ENCODE results near the gene WSB1. TPM values are rescaled to one million over a fixed set of nuclear protein-coding genes. Genes with fewer than 3 reads are reported as not detected.

The WSB1 gene
- polyA plus RNA-seq, 6 donors from 2014 or later, result 188 to 342 (median 263) TPM

DNA sequence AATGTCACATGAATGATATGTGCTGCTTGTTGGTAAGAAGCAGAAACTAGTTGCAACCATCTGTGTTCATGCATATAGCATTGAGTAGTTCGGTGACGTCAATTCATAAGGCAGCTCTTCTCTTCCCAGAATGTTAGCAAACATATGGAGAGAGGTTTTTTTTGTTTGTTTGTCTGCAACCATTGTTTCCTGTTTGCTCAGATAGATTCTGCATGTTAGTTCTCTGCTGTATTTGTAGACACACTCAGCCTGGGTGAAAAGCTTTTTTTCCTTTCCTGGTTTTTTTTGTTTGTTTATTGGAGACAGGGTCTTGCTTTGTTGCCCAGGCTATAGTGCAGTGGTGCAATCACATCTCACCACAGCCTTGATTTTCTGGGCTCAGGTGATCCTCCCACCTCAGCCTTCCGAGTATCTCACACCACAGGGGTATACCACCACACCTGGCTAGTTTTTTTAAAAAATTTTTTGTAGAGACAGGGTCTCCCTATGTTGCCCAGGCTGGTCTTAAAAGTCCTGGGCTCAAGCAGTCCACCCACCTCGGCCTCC is 16.7 kb downstream of the WSB1 start:
- Mint-ChIP-seq H3K27ac (peak overlapping the region in 1 of 6 donors; percentile 92), H3K27me3 (no peaks in the 10 kb centered on the region), H3K9me3 (no peaks in the 10 kb centered on the region), H3K4me3 (no peak overlapping the region), H3K4me1 (peaks cover 0 to 6% (median 3%) of the 10 kb centered on the region in 3 donors), H3K36me3 (peaks cover 16 to 37% of the 10 kb centered on the region in 2 donors)
- no peak for DNase-seq
- ATAC-seq (ENCODE audit: low read depth in 2 of 2), result no peak

DNA sequence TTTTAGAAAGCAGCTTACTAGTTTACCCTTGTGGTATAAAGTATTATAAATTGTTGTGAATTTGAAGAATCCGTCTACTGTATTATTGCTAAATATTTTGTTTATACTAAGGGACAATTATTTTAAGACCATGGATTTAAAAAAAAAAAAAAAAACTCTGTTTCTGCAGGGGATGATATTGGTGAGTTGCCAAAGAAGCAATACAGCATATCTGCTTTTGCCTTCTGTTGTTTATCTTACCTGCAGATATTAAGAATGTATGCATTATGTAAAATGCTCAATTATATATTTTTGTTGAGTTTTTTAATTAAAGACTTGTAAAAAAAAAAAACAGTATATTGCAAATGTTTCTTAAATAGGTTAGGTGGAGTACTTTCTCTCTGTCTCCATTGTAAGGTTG is 19.4 kb downstream of the WSB1 start:
- DNase-seq, result no peak
- peak overlapping the region in 1 of 6 donors; percentile 44 for H3K27ac Mint-ChIP-seq
- H3K4me3 Mint-ChIP-seq, result no peak overlapping the region
- no peak for ATAC-seq (ENCODE audit: low read depth in 2 of 2)
- no peaks in the 10 kb centered on the region for H3K27me3 Mint-ChIP-seq
- H3K36me3 Mint-ChIP-seq, result peaks cover 18 to 41% of the 10 kb centered on the region in 2 donors
- H3K9me3 Mint-ChIP-seq, result no peaks in the 10 kb centered on the region
- no peaks in the 10 kb centered on the region for H3K4me1 Mint-ChIP-seq

DNA sequence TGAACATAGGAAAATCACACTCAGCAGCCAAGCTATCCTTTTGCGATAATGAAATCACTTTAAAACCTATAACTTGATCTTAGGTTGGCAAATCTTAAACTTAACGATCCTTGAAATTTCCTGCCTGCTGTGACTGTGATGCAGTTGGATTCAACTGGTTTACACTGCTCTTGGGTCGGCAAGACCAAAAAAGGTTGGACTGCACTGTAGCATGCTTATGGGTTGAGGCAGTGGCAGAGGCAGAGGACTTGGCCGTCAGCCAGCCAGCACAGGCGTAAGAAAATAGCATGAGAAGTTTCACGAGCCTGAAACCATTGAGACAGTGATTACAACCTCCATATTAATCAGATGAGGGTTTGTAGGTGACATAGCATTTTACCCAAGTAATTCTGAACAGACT is 21.4 kb downstream of the WSB1 start:
- Mint-ChIP-seq H3K27ac (peak overlapping the region in 3 of 6 donors; percentile 29 to 63 (median 30)), H3K4me1 (peaks cover 0 to 9% (median 5%) of the 10 kb centered on the region in 3 donors), H3K9me3 (no peaks in the 10 kb centered on the region), H3K27me3 (no peaks in the 10 kb centered on the region), H3K4me3 (no peak overlapping the region), H3K36me3 (peaks cover 18 to 37% of the 10 kb centered on the region in 2 donors)
- no peak for ATAC-seq (ENCODE audit: low read depth in 2 of 2)
- DNase-seq, result no peak

DNA sequence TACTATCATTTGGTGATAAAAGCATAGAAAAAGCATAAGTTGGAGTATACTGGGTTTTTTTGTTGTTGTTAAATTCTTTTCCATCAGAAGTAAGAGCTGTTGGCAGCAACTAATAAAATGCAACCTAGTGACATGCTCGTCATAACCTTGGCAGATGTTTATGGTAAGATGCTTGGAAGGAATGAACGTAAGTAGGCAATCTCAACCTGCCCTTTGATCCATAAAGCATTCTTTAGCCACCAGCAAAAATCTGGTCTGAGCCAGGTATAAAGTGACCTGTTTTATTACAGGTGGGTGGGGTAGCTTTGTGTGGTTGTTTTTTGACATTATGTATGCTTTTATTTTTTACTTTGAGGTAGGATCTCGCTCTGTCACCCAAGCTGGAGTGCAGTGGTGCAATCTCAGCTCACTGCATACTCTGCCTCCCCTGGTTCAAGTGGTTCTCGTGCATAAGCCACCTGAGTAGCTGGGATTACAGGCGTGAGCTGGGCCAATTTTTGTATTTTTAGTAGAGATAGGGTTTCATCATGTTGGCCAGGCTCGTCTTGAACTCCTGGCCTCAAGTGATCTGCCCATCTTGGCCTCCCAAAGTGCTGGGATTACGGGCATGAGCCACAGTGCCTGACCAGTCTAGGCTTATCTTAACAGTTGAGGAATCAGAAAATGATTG is 22.0 kb downstream of the WSB1 start:
- no peaks in the 10 kb centered on the region for H3K9me3 Mint-ChIP-seq
- H3K27me3 Mint-ChIP-seq, result no peaks in the 10 kb centered on the region
- no peak overlapping the region for H3K4me3 Mint-ChIP-seq
- peaks cover 3 to 11% (median 5%) of the 10 kb centered on the region in 3 donors for H3K4me1 Mint-ChIP-seq
- peaks cover 14 to 31% of the 10 kb centered on the region in 2 donors for H3K36me3 Mint-ChIP-seq
- DNase-seq, result no peak
- no peak for ATAC-seq (ENCODE audit: low read depth in 2 of 2)
- peak overlapping the region in 1 of 6 donors; percentile 47 for H3K27ac Mint-ChIP-seq

DNA sequence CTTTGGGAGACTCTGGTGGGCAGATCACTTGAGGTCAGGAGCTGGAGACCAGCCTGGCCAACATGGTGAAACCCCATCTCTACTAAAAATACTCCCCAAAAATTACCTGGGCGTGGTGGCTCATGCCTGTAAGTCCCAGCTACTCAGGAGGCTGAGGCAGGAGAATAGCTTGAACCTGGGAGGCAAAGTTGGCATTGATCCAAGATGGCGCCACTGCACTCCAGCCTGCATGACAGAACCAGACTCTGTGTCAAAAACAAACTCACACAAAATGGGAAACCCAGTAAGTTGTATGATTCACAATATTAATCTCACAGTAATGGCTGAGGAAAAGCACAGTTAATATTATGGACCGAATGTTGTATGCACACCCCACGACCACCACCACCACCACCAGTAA is 24.3 kb downstream of the WSB1 start:
- peak overlapping the region in 2 of 6 donors; percentile 14 to 59 for H3K27ac Mint-ChIP-seq
- H3K27me3 Mint-ChIP-seq, result no peaks in the 10 kb centered on the region
- no peak overlapping the region for H3K4me3 Mint-ChIP-seq
- no peaks in the 10 kb centered on the region for H3K9me3 Mint-ChIP-seq
- ATAC-seq (ENCODE audit: low read depth in 2 of 2), result no peak
- peaks cover 3 to 11% (median 6%) of the 10 kb centered on the region in 3 donors for H3K4me1 Mint-ChIP-seq
- peaks cover 13 to 27% of the 10 kb centered on the region in 2 donors for H3K36me3 Mint-ChIP-seq
- DNase-seq, result no peak

DNA sequence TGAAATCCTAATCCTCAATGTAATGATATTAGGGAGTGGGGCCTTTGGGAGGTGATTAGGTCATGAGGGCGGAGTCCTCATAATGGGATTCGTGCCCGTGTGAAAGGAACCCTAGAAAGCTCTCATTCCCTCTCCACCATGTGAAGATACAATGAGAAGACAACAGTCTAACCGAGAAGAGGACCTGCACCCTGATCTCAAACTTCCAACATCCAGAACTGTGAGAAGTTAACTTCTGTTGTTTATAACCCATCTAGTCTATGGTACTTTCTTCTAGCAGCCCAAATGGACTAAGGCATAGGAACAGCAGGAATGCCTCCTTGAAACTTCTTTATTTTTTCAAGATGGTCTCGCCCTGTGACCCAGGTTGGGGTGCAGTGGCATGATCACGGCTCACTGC is 24.7 kb downstream of the WSB1 start:
- no peak overlapping the region for H3K4me3 Mint-ChIP-seq
- H3K27ac Mint-ChIP-seq, result peak overlapping the region in 3 of 6 donors; percentile 22 to 59 (median 49)
- peaks cover 13 to 23% of the 10 kb centered on the region in 2 donors for H3K36me3 Mint-ChIP-seq
- no peaks in the 10 kb centered on the region for H3K27me3 Mint-ChIP-seq
- DNase-seq (no peak), ATAC-seq (ENCODE audit: low read depth in 2 of 2) (no peak)
- H3K4me1 Mint-ChIP-seq, result peaks cover 3 to 11% (median 9%) of the 10 kb centered on the region in 3 donors
- H3K9me3 Mint-ChIP-seq, result no peaks in the 10 kb centered on the region

DNA sequence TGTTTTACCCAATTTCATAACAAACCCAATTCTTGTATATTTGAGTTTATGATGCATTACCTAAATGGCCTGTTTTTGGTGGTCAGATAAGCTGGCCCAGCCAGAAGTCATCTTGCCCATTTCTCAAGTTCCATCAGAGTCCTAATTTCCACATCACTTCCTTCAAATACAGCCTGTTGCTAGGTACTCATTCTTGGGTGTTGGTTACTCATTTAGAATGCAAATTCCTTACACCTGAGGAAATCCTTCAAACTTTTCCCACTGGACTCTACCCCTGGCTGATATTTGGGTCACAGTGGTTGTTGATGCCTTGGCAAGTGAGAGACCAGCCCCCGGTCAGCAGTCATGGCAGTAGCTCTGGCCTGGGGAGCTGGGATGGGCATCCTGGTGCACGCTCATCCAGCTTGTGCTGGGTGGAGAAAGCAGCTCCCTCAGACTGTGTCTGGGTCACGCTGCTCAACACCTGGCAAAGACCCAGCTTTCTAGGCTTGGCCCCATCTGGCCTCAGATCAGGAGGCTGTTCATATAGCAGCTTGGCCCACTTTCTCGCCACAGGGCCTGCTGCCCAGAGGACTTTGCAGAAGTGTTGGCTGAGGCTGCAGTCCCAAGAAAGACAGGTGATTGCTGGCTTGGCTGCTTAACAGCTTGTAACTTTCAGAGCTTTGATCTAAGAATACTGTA is 25.8 kb downstream of the WSB1 start:
- Mint-ChIP-seq H3K4me1 (peaks cover 3 to 11% (median 9%) of the 10 kb centered on the region in 3 donors), H3K4me3 (no peak overlapping the region), H3K27me3 (no peaks in the 10 kb centered on the region), H3K27ac (peak overlapping the region; percentile 34 to 90 (median 64)), H3K9me3 (no peaks in the 10 kb centered on the region), H3K36me3 (peaks cover 11 to 18% of the 10 kb centered on the region in 2 donors)
- no peak for DNase-seq
- no peak for ATAC-seq (ENCODE audit: low read depth in 2 of 2)

DNA sequence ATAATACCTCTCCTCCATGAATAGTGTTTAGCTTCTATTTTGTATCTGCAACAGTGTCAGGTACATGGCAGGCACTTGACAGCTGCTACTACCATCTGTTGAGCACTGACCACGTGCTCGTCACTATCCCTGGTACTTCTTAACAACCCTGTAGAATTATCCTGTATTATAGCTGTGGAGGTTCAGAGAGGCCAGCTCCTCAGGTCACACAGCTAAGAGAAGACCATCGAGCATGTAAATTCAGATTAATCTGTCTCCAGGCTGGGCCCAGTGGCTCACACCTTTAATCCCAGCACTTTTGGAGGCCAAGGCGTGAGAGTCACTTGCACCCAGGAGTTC is 26.3 kb downstream of the WSB1 start:
- H3K4me1 Mint-ChIP-seq, result peaks cover 3 to 11% (median 9%) of the 10 kb centered on the region in 3 donors
- no peaks in the 10 kb centered on the region for H3K27me3 Mint-ChIP-seq
- peaks cover 6 to 13% of the 10 kb centered on the region in 2 donors for H3K36me3 Mint-ChIP-seq
- DNase-seq (no peak), ATAC-seq (ENCODE audit: low read depth in 2 of 2) (no peak)
- H3K9me3 Mint-ChIP-seq, result no peaks in the 10 kb centered on the region
- peak overlapping the region in 2 of 6 donors; percentile 50 to 53 for H3K27ac Mint-ChIP-seq
- H3K4me3 Mint-ChIP-seq, result no peak overlapping the region

DNA sequence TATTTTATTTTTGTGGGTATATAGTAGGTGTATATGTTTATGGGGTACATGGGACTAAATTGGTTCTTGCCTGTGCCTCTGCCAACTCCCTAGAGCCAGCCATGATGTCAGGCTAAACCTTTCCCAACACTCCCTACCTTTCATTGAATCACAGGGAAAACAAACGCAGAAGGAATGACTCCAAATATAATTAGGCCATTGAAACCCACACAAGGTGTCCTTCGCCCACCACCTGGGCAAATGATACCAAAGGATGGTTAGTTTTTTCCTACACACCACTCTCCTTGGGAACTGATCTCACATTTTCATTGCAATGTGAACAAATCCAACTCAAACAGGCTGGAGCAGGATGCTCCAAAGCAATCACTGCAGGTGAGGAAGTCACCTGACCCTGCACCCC is 27.5 kb downstream of the WSB1 start:
- H3K27ac Mint-ChIP-seq, result no peak overlapping the region

DNA sequence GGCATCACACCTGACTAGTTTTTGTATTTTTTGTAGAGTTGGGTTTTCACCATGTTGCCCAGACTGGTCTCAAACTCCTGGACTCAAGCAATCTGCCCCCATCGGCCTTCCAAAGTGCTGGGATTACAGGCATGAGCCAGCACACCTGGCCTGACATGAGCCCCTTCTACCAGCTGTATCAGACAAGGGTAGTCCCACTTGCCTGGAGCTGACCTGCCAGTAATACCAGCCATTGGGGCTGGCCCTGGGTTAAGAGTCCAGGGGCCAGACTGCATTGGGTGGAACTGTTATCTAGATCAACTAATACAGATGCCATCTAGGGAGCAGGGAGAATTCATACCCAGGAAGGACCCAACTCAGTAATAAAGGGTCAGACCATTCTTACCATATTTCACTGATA is 28.1 kb downstream of the WSB1 start:
- no peaks in the 10 kb centered on the region for H3K9me3 Mint-ChIP-seq
- no peak overlapping the region for H3K4me3 Mint-ChIP-seq
- no peaks in the 10 kb centered on the region for H3K36me3 Mint-ChIP-seq
- ATAC-seq (ENCODE audit: low read depth in 2 of 2) (no peak), DNase-seq (no peak)
- H3K27me3 Mint-ChIP-seq, result no peaks in the 10 kb centered on the region
- no peak overlapping the region for H3K27ac Mint-ChIP-seq
- peaks cover 3 to 11% (median 9%) of the 10 kb centered on the region in 3 donors for H3K4me1 Mint-ChIP-seq

More for the DNA sequence above, 27.5 kb downstream of the WSB1 start:
- Mint-ChIP-seq H3K4me3 (no peak overlapping the region), H3K9me3 (no peaks in the 10 kb centered on the region), H3K4me1 (peaks cover 3 to 11% (median 9%) of the 10 kb centered on the region in 3 donors), H3K36me3 (peaks cover 0 to 6% of the 10 kb centered on the region in 2 donors), H3K27me3 (no peaks in the 10 kb centered on the region)
- no peak for ATAC-seq (ENCODE audit: low read depth in 2 of 2)
- DNase-seq, result no peak

DNA sequence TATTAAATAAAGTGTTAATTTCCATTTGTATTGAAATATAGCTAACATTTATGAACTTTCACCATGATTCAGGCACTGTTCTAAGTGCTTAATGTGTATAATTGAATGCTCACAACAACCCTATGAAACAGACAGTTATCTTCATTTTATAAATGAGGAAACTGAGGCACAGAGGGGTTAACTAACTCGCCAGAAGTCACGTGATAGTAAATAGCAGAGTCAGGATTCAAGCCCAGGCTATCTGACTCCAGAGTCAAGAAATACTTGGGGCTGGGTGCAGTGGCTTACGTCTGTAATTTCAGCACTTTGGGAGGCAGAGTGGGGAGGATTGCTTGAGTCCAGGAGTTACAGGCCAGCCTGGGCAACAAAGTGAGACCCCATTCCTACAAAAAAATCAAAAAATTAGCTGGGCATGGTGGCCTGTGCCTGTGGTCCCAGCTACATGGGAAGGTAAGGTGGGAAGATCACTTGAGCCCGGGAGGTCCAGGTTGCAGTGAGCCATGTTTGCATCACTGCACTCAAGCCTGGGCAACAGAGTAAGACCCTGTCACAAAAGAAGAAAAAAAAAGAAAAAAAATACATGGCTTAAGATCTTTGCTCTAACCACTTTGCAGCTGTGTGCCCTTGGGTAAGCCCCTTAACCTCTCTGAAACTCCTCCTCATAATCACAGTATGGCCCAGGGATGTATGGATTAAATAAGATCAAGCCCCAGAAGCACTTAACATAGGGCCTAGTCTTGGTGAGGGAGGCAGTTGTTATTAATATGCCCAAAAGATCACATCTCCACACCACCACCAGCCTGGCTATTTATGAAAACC is 29.0 kb downstream of the WSB1 start:
- Mint-ChIP-seq H3K27me3 (no peaks in the 10 kb centered on the region), H3K36me3 (no peaks in the 10 kb centered on the region), H3K9me3 (no peaks in the 10 kb centered on the region), H3K27ac (peak overlapping the region in 1 of 6 donors; percentile 69), H3K4me1 (peaks cover 3 to 11% (median 9%) of the 10 kb centered on the region in 3 donors), H3K4me3 (no peak overlapping the region)
- DNase-seq (no peak), ATAC-seq (ENCODE audit: low read depth in 2 of 2) (no peak)

DNA sequence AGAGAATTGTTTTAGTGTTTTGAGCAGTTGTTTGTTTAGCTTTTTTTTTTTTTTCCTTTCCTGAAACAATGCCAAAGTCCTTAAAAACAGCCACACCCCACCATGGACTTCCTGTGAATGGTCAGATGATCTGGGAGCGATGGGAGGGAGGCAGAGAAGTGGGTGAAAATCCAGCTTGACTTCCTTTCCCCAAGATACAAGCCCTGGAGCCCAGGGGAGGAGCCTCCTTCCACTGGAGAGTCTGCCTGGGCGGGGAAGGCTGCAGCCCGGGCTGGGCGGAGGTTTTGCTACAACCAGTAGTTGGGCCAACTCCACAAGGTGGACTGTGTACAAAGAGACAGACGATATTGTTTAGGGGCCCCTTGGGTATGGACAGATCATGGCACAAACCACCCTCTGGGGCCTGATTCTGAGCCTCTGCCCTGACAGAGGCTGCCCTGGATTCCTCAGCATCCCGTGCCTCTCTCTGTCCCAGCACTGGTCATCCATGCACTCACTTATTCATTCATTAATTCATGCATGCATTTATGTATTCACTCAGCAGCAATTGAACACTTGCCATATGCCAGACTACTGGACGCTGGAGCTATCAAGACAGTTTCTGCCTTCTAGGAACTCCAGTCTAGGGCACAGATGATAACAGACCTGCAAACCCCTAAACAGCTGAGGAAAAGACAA is 29.8 kb downstream of the WSB1 start:
- no peak overlapping the region for H3K4me3 Mint-ChIP-seq
- no peaks in the 10 kb centered on the region for H3K9me3 Mint-ChIP-seq
- no peak for ATAC-seq (ENCODE audit: low read depth in 2 of 2)
- no peaks in the 10 kb centered on the region for H3K36me3 Mint-ChIP-seq
- H3K27ac Mint-ChIP-seq, result no peak overlapping the region
- no peaks in the 10 kb centered on the region for H3K27me3 Mint-ChIP-seq
- no peak for DNase-seq
- peaks cover 3 to 11% (median 9%) of the 10 kb centered on the region in 3 donors for H3K4me1 Mint-ChIP-seq
